HG03196 (cell line): ENCODE data around the gene GRIN2D.
A peak's percentile ranks its signal among the peaks of the same experiment; 100 is the strongest.
"Not testable (repeated sequence)": the region's sequence is repeated elsewhere in the genome, so short reads cannot be mapped to it uniquely, and the experiment has no call there.

Experiments
- ATAC-seq: cut with Tn5 transposase; IDR thresholded peaks from one replicate; pipeline ENCODE4 v1.9.1; 2021; ENCODE audit not compliant: unreplicated experiment

The GRIN2D gene

DNA sequence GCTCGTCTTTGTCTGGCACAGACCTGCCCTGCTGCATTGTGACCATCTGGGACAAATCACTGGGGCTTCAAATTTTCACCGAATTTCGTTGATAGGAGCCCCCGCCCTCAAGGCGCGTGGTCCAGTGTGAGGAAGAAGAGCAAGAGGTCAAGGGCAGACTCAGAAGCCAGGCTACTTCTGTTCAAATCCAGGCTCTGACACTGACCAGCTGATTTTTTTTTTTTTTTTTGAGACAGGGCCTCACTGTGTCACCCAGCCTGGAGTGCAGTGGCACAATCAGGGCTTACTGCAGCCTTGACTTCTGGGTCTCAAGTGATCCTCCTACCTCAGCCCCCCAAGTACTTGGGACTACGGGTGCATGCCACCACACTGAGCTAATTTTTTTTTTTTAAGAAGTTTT is 22.1 kb upstream of the GRIN2D start:
- ATAC-seq: no peak

DNA sequence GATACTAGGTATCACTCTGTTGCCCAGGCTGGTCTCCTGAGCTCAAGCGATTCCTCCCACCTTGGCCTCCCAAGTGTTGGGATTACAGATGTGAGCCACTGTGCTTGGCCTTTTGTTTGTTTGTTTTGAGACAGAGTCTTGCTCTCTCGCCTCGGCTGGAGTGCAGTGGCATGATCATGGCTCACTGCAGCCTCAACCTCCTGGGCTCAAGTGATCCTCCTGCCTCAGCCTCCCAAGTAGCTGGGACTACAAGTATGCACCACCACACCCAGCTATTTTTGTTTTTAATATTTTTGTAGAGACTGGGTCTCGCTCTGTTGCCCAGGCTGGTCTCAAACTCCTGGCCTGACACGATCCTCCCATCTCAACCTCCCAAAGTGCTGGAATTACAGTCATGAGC is 21.7 kb upstream of the GRIN2D start:
- not testable (repeated sequence) for ATAC-seq

DNA sequence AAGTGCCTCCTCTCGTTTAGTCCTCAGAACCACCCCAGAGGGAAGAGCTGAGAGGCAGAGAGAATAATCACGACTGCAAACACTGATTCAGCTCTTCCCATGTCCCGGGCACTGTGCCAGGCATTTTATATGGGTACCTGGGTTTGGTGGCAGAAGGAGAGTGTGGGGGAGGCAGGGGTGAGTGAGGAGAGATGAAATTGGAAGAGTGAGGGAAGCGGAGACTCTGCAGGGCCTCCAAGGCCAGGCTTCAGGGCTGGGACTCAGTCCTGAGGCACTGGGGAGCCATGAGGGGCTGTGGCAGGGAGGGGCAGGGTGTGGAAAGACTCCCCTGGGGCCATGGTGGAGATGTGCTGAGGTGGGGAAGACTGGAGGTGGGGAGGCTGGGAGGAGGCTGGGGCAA is 20.6 kb upstream of the GRIN2D start:
- no peak for ATAC-seq

DNA sequence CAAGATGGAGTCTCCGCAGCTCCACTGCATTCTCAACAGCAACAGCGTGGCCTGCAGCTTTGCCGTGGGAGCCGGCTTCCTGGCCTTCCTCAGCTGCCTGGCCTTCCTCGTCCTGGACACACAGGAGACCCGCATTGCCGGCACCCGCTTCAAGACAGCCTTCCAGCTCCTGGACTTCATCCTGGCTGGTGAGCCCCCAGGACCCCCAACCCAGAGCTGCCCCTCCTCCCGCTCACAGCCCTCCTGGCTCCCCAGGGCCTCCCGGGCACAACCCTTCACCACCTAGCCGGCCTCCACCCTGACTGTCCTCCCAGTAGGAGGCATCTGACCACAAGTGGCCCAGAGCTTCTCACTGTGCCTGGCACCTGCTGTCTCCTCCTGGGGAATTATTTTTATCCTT is 19.9 kb upstream of the GRIN2D start:
- ATAC-seq: no peak

DNA sequence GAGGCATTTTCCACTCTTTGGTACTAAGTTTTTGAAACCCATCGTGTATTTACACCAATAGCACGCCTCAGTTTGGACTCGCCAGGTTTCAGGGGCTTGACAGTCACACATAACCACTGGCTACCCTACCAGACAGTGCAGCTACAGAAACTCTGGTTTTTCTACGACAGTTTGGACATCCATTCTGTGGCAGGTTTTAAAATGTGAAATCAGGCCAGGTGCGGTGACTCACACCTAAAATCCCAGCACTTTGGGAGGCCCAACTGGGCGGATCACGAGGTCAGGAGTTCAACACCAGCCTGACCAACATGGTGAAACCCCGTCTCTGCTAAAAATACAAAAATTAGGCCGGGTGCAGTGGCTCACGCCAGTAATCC is 15.3 kb upstream of the GRIN2D start:
- no peak for ATAC-seq

DNA sequence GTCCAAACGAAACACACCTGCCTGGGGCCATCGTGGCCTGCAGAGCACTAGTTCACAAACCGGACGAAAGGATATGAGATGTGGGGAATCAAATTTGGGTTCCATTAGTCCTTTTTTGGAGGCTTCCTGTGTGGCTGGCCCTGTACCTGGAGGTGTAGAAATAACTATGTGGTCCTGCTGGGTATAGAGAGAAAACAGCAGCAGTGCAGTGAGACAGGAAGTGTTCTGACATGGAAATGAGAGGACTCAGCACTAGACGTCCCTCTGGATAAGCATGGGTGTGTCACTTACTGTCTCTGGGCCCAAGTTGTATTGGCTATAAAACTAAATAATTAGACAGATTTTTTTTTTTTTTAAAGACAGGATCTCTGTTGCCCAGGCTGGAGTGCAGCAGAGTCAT is 14.4 kb upstream of the GRIN2D start:
- no peak for ATAC-seq

DNA sequence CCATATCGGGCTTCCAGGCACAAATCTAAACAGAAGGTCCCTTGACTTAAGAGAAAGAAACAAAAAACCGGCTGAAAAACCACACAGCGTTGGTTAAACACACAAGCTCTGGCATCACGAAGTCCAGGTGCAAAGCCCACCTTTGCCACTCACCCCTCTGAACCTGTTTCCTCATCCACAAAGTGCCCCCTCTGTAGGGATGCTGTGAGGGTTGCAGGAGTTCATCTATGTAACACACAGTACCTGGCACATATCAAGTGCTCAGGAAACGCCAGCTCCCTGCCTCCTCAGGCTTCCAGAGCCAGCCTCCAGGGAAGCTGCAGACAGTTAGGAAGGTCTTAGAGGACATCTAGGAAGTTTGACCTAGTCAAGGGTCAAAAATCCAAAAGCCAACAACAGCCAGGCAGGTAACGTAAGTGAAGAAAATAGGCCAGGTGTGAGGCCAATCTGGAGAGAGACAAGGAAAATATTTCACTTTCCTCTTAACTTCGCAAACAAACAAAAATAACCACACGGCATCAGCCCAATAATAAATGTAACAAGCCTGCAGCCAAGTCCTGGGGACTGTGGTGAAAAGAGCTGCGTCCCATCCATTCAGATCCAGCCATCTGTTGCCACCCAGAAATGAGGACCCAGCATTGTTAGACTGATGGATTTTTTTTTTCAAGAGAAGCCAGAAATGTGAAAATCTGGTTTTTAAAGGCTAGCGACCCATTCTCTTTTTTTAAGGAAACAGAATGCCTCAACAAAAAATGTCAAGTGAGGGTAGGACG is 12.1 kb upstream of the GRIN2D start:
- ATAC-seq: no peak

DNA sequence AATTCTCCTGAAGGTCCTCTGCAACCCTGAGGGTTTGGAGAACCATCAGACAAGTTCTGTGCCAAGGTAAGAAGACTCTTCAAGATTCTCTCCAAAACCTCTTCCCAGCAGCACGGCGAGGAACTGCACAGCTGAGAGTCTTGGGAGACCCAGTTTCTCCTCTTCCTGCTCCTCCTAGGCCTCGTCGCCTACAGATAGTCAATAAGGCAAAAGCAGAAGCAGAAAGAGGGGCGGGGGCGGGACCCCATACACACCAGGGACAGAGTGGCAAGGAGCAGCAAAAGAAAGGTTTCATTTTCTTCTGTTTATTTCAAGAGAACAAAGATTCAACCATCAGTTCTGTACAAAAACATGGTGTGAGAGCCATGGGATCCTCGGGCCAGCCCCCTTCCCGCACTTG is 11.2 kb upstream of the GRIN2D start:
- ATAC-seq: no peak

DNA sequence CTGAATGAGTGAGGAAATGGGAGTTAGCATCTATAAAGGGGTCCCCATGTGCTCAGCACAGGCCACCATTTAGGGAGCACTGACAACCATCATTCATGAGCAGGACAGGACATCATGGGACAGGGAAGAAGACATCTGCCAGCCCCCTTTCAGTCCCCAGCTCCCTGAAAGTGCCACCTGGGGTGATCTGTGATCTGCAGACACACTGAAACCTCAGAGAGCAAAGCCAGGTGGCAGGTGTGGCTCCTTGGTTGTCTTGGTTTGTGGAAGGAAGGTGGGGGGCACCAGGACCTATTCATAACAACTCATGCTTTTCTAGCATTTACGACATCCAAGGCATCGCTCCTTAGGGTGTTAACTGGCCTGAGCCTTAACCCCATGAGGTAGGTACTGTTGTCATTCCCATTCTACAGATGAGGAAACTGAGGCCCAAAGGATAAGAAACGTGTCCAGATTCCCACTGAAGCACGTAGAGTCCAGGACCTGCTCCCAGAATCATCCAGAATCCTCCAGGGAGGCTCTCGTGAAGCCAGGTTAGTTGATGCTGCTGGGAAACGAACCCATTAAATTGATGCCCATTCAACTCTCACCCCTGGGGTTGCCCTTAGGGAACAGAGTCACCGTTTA is 7.9 kb upstream of the GRIN2D start:
- ATAC-seq: no peak

DNA sequence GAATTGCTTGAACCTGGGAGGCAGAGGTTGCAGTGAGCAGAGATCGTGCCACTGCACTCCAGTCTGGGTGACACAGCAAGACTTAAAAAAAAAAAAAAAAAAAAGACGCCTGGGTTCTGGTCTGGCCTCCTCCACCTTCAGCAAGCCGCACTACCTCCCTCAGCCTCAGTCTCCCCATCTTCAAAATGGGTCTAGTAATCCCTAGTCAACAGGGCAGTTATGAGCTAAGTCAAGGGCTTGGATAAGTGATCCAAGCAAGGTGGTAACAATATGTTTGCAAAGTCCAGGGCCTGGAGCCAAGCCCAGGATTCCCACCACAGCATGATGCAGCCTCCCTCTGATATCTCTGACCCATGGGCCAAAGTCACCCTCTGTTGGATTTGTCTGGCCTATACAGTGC is 6.5 kb upstream of the GRIN2D start:
- ATAC-seq: no peak

DNA sequence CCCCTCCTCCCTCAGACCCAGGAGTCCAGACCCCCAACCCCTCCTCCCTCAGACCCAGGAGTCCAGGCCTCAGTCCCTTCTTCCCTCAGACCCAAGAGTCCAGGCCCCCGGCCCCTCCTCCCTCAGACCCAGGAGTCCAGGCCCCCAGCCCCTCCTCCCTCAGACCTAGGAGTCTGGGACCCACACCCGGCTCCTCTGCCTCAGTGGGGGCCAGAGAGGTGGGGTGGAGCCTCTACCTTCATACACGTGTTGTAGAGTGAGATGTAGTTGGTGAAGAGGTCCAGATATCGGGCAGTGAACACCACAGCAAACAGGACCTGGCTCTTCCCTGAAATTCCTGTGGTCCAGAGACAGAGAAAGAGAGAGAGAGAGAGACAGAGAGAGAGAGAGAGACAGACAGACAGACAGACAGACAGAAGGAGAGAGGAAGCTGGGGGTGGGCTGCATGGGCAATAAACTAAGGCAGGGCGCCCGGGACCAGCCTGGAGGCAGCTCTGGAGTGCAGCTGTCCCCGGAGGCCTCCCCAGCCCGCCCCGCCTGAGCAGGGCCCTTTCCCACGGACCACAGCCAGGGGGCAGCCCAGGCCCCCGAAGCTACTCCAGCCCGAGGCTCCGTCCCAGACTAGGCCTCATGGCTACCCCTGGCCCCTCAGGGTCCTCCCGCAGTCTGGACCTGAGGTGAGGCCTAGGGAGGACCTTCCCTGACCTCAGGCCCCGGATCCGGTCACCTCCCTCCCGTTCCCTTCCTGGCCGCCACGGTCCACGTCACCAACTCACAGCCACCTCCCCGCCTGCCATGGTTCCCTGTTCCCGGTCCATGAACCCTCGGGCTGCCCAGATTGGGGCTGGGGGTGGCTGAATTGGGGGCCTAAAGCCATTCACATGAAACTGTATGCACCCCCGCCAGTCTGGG is 3.0 kb upstream of the GRIN2D start:
- no peak for ATAC-seq

DNA sequence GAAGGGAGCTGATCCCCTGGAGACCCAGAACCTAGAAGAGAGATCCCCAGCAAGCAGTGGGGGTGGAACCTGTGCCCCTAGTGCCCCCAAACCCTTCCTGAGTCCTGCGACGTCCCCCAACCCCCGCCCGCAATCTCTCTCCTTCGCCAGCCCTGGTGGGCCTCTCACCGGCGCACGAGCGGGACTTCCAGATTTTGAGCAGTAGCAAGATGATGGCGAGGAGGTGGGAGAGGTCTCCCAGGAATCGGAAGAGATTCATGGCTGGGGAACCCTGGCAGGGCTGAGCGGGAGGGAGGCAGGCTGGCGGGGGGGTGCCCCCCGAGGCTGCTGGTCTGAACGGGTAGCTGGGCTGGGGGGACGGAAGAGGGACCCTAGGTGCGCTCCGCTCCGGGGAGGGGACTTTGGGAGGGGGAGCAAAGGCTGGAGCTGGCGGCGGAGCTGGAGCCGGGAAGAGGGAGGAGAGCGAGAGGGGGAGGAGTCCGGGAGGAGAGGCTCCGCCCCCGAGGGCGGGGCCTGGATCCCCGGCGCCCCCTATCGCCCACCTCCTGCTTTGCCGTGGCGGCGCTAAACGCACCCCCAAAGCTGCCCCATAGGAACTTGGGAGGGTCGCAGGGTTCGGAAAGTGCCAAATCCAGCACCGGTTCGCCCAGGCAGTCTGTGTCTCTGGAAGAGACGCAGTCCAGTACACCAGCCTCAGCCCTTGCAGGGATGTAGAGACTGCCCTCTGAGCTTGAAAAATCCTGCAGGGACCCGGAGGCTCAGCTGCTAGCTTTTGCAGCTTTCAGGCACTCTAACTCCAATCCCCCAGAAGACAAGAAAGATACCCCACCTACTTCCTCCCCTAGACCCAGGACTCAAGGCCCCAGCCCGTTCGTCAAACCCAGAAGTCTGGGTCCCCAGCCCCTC is 2.1 kb upstream of the GRIN2D start, which contains the start of gene KDELR1:
KDELR1 (minus strand) TSS at position 452 of the 906 bp plus-strand sequence; CDS start at position 259, 193 bp downstream.
- peak; percentile 63 for ATAC-seq

DNA sequence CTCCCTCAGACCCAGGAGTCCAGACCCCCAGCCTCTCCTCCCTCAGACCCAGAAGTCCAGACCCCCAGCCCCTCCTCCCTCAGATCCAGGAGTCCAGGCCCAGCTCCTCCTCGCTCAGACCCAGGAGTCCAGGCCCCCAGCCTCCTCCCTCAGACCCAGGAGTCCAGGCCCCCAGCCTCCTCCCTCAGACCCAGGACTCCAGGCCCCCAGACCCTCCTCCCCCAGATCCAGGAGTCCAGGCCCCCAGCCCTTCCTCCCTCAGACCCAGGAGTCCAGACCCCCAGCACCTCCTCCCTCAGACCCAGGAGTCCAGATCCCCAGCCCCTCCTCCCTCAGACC is 1.5 kb upstream of the GRIN2D start:
- not testable (repeated sequence) for ATAC-seq

DNA sequence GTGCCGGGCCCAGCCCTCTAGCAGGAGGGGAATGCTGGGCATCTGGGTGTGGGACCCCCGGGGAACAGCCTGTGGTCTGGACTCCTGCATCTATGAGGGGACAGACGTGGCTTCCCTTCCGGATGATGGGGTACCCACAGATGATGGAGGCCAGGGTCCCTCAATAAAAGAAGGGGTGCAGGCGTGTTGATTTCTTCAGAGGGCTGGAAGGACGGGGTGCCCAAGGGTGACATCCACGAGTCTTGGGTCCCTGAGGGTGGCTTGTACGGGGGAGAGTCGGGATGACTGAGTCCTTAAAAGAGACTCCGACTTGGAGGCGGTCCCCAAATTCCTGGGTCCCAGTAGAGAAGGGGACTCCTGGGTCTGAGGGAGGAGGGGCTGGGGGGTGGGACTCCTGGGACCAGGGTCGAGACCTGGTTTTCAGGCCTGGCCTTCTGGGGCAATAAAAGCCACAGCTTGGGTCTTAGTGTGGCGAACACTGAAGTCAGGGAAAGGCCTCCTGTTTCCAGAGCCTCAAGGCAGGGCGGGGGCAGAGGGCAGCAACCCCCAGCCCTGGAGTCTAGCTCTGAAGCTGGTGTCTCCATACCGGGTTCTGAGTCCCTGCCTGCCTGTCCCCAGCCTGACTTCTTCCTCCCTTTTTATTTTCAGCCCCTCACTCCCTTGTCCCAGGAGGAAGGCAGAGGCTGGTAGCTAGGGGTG is 459 bp upstream of the GRIN2D start:
- ATAC-seq: no peak

DNA sequence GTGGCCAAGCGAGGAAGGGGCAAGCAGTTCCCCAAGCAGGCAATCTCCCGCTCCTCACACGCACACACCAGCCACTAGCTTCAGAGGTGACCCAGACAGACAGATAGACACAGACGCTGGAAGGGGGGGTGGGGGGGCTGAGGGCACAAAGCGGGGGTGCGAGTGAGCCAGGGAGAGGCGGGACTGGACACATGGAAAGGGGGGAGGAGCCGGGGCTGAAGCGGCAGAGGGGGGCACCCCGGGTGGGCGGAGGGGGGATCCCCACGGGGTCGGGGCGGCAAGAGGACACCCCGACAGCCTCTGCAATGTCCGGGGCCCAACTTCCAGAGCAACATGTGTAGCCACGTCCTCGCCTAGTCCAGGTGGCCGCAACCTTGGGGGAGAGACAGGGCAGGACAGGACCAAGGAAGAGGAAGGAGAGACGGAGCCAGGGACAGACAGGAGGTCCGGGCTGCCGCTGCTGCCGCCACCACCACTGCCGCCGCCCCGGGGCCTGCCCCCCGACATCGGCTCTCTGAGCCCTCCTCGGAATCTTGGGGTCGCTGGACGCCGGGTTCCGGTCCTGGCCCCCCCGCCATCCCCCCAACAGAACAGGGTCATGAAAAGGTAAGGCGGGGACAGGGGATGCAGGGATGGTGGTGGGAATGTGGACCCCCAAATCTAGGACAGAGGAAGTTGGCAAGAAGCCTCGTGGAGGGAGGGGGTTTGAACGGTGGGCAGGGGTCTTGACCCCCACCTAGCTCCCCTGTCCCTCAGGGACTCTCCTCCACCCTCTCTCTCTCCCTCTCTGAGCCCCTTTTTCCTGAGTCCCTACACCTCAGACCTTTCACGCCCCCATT is 1.1 kb downstream of the GRIN2D start:
- no peak for ATAC-seq

DNA sequence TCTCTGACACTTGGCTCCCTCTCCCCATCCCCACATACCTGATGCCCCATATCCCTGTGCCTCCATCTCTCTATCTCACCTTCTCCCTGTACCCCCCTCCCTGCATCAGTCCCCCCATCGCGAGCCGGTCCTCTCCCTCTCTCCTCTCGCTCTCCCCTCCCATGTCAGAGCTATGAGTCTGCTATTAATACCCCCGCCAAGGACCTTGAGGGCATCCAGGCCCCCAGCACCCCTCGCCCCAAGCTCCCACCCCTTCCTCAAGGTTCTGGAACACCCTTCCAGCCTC is 1.6 kb downstream of the GRIN2D start:
- ATAC-seq: no peak

DNA sequence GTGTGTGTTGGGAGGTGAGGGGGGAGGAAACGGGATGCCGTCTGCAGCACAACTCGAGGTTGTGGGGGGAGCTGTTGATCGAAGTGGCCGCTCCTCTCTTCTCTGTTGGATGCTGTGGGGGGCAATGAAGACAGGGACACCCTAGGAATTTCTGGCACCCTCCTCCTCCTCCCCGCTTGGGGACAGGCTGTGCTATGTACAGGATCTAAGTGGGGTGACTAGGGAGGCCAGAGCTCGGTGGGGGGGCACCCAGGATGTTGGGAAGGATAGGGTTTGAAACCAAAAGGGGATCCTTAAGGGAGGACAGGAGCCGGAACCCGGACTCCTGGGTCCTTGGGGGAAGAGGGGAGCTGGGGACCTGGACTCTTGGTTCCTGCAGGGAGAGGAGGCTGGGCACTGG is 2.0 kb downstream of the GRIN2D start:
- no peak for ATAC-seq

DNA sequence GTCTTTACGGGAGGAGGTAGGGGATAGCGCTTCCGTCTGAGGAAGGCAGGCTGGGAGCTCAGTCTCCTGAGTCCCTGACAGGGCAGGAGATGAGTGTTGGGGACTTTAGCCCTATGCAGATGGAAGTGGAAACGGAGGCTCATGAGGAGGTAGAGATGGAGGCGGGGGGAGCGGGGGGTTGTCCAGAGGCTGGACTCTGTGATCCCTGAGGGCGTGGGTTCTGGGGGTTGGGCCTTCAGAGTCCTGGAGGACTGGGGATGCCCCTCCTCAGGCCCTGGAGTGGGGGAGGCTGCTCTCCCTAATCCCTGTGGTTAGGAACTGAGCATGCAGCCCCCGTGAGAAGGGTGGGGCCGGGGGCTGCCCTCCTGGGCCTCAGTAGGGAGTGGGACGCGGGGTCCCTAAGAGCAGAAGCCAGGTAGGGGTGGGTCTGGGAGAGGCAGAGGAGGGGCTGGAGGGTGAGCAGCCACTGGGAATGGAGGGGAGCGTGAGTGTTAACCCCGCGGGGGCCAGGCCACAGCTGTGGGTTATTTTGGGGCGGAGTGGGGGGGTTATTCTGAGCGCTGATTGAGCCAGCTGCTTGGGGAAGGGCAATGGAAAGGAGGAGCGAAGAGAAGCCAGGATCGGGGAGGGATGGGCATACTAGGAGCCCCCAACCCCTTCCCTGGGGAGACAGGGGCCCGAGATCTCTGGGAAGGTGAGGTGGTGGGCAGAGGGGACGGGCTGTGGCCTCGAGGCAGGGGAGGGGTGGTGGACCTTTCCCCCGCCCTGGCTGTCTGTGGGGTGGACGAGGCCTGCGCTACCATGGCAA is 2.8 kb downstream of the GRIN2D start:
- no peak for ATAC-seq

DNA sequence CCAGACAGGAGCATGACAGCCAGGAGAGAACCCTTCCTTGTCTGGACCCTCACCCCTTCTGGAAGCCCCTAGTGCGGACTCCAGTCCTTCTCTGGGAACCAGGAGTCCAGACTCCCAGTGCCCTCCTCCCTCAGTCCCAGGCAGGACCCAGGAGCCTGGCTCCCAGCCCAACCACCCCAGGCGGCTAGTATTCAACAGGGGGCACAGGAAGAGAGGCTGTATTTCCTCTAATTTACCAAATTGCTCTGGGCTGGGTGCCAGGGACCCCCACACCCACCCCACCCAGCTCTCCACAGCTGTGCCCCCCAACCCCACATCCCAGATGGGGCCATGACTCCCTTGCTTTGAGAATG is 3.3 kb downstream of the GRIN2D start:
- no peak for ATAC-seq
